Posterior vena cava (tissue), 2 donors: ENCODE data around the gene HOXA3. TPM values are rescaled to one million over a fixed set of nuclear protein-coding genes. Genes with fewer than 3 reads are reported as not detected.
A peak's percentile ranks its signal among the peaks of the same experiment; 100 is the strongest.

Source experiments
- DNase-seq: peaks from one replicate; pipeline ENCODE4 v3.0.0-alpha.2; 2020; ENCODE audit warnings: low spot score
- intact Hi-C, 2 donors: fragments of 100-400 bp; cut with DNase I; formaldehyde crosslinking; loops; one replicate each; pipeline versions ENCODE4 v1.14.1 to v1.14.2; 2022 to 2023
- total RNA-seq, 2 donors: library from RNA; stranded (reverse); fragmentation: NEBNext Ultra II Directional; extraction: Animal tissue kit (Norgen Biotek cat#: 25700); gene quantifications; one replicate each; pipeline ENCODE4 v1.2.1, GENCODE V29; 2021
- donor health status: DM: yes; HTN: yes; CAD: no.
- donor health status: DM: yes; HTN: yes; CAD: no.

The HOXA3 gene
- total RNA-seq, 2 donors from 2014 or later: 7.2 to 9.3 TPM

DNA sequence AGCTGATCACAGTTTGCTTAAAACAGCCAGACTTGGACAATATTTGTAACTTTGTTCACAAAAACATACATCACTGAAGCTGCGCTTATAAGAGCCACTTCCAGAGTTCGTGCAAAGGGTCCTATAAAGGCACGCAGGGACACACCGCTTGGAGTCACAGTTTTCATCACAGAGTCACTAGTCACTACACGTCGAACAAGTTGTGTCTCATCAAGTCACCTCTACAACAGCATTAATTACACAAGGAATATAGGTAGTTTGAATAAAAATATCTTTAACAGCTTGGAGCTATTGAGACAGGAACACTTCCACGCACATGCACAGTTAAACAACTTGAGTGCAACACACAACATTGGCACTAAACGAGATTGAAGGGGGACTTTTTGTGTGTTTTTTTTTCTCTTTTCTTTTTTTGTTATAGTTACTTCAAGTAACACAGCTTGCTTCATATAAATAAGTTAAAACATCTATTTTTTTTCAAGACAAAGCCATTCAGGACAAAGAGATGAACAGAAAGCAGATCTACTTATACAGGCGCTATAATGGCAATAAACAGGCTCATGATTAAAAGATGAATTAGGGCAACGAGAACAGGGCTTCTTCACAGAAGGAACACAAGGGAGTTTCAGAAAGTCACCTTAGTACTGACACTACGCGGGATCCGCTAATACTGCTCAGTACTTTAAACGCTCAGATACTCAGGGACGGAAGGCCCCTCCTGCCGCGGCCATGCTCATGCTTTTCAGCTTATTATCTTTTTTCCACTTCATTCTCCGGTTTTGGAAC is 11.1 kb downstream of the HOXA3 start:
- no peak for DNase-seq
- intact Hi-C loops: no loop called here

DNA sequence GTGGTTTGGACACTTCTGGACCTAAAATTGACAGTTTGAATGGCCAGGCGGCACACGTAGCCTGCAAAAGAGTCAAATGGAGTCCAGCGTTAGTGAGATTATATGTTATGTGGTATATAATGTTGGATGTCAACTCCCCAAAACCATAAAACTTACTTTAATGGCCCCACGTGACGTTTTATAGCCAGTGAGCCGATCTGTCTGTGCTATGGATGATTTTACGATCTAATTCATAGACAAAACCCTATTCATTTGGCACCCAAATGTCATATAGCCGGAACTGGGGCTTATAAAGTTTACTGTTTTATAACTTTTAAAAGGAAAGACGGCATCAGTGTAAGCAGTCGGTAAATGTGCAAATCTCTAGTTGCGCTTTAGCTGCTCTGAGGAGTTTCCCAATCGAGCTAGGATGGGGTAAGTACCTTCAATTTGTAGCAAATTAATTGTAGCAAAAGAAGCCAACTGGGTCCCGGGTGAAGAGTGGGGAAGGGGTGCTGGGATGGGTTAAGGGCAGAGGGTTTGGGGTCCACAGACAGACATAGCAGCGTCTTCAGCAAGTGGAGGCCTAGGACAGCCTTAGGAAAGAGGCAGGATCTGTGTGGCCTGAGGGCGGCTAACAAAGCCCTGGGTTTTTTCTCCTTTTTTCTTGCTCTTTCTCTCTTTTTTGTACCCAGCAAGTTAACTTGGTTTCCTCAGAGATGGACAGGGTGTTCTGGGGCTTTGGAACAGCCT is 12.1 kb downstream of the HOXA3 start:
- intact Hi-C loops: no loop called here
- DNase-seq: no peak

DNA sequence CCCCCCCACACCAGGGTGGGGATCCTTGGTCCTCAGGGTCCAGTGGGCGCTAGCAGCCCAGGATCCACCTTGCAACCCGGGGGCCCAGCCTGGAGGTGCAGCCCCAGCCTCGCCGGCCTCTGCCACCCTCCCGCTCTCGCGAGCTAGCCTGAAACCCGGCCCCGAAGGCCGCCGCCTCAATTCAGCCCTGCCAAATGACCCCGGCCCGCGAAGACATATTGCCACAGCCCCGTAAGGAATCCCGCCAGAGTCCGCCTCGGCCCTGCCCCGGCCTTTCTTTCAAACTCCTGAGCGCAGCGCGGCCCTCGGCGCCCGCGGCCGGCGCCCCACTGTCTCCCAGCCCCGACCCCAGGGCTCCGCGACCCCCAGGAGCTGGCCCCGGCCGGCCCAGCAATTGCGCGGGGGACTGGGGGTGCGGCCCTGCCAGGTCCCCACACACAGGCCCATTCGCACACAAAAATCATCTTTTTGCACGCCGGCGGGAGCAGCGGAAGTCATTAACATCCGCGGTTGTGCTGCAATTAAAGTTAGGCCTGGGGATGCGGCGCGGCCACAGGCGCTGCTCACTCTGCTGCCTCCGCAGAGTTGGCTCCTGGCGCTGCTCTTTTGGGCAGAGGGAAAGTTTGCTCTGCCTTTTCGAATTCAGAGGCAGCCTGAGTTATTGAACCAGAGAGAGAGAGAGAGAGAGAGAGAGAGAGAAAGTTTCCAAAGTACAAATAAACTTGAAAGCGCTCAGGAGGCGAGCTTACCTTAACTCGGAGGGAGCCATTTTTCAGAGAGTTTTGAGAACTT is 12.9 kb downstream of the HOXA3 start:
- DNase-seq: no peak
- intact Hi-C loops: no loop called here

DNA sequence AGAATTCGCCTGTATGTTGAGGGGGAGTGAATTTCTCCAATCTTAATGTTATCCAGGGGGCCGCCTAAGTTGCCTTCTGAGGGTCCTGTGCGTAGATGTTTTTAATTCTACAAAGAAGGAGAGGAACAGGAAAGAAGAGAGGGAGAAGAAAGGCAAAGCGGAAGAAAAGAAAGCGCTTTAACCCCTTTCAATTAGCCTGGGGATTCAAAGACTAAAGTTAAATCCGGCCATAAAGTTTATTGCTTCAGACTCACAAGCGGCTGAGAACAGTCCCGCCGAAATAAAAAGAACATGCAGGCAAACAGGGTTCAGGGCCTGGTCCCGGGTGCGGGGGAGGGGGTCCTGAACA is 13.4 kb downstream of the HOXA3 start:
- no peak for DNase-seq

DNA sequence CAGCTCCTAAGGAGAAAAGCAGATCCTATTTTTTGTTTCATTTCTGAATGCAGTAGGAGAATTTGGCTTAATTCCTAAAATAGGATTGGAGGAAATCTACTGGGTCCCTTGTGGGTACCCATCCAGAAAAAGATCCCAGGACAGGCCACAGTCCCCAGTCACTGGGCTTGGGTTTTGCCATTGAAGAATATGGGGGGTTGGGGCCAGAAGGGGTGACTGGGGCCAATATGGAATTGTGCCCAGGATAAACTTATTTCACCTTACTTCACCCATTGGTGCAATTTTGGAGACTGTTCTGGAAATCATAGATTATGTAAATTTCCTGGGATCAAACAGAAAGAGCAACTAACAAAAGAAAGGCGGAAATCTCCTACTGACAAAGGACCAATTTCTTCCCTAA is 13.9 kb downstream of the HOXA3 start:
- intact Hi-C loops: no loop called here
- no peak for DNase-seq

More for the DNA sequence above, 13.4 kb downstream of the HOXA3 start:
- intact Hi-C loops: no loop called here

DNA sequence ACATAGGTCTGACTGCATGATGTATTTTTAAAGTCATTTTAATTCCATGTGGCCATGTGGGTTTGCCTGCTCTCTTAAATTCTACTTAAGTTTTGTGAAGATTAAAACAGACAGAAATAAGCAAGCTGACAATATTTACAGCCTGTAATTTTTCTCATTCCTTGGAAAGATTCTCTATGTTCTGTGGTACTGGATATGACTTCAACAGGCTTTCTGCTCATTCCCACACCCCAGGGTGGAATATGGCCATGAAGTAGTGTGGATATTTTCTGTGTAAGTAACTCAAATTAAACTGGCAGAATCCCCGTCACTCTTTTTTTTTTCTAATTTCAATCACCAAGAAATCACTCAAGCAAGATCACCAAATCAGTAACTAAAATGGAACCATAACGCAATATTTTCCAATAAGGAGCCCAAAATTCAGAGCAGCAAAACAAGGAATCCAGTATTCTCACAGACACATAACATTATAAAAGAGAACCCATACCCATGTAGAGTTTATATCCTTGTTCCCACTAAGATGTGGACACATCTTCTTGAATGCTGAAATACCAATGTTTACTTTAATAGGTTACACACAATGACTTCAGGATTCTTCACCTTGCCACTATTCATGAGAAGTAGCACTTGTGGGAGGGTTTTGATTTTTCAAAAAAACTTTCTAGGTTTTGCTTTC is 14.6 kb downstream of the HOXA3 start:
- intact Hi-C loops: no loop called here
- no peak for DNase-seq

DNA sequence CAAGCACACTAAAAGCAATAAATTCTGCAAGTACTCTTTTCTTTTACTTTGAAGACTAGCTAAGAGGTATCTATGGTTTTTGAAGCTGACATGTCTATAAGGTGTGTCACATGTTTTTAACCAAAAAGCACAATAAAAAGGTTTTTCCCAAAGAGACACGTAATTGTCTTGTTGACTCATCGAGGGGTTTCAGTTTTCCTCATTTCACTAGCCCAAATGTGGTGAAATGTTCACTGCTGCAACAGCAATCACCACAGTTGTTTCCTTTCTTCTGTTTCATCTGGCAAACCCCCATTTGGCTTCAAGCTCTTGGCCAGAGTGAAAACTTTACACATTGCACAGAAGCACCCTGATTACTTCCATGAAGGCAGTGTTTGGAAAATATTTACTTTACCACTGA is 18.0 kb downstream of the HOXA3 start:
- intact Hi-C loops: no loop called here
- DNase-seq: no peak

DNA sequence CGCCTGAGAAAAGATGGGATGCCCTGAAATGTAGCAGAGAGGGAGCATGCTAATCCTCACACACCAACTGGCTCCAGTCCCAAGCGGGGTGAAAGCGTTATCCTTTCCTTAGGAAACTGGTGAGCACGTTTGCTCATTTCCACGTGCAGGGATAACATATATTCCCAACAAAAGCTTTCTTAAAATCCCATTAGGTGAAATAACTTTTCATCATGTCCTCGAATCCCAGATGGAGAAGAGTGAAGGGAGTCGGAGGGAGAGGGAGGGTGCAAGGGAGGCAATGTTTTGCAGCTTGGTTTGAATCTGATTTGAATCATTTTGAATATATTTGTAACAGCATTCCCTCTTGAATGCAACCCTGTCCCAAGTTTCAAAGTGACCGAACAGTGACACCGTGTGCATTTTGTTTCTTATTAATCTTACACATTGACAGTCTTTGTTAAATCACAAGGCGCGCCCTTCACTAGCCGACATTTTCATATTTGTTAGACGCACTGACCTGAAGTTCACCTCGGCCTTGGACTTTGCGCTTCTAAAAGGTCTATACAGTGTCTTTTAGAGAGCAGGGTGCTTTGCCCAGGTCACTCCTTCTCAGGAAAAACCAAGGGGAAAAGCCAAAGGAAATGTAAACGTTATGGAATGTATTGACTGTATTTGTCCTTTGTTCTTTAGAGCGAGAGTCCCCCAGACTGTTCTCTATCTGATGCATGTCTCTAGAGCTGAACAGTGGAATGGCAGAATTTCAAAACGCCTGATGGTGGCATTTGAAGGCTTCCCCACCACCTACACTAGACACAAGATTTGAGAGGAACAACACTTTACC is 18.8 kb downstream of the HOXA3 start:
- intact Hi-C loops: no loop called here
- no peak for DNase-seq

DNA sequence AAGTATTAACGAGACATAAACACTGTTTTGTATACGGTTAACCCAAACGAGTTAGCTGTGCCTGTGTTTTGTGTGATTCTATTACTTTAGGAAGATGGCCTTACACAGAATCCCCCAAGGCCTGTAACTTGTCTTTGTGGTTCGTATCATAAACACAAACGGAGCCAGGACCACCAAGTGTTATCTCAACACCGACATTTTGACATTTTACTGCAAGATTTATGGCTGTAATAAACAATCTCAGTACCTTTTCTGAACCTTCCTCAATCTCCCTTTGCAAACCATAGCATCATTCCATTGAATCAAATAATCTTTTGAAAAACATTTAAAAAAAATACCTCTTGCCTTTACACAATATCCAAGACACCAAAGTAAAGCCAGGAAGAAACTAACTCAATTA is 19.4 kb downstream of the HOXA3 start:
- intact Hi-C loops: no loop called here
- DNase-seq: no peak

DNA sequence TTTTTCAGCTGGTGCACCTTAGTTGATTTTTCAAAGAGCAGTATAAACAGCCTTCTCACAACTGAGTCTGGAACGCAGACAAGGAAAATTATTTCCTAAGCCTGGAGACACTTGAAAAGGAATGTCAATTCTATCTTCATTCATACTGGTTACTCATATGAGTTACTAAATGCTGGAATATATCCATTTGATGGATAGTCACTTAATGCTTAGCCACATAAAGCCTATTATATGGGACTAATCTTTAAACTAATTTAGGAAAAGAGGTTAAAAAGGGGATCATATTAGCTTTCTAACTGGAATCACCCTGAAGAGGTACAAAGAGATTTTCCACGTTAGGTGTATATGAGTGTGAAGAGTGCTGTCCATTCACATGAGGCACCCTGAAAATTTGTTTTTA is 20.2 kb downstream of the HOXA3 start:
- DNase-seq: no peak
- intact Hi-C loops: no loop called here

DNA sequence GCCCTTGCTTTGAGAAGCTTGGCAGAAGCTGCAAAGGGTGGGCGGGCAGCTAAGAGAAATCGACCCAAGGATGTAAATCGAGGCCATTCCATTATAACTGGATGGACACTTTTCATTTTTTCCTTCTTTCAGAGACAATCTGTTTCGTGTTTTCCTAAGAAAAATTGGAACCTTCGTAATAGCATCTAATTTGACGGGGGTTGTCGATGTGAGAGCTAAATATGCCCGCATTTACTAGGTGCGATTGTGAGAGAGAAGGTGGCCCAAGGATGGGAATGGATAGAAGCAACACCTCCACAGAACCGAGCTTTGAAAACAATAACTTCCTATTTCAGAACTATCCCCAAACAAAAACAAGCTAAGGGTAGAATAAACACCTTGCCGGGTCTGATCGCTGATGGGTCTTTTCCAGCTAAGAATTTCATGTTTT is 21.0 kb downstream of the HOXA3 start:
- no peak for DNase-seq
- intact Hi-C loops: no loop called here

DNA sequence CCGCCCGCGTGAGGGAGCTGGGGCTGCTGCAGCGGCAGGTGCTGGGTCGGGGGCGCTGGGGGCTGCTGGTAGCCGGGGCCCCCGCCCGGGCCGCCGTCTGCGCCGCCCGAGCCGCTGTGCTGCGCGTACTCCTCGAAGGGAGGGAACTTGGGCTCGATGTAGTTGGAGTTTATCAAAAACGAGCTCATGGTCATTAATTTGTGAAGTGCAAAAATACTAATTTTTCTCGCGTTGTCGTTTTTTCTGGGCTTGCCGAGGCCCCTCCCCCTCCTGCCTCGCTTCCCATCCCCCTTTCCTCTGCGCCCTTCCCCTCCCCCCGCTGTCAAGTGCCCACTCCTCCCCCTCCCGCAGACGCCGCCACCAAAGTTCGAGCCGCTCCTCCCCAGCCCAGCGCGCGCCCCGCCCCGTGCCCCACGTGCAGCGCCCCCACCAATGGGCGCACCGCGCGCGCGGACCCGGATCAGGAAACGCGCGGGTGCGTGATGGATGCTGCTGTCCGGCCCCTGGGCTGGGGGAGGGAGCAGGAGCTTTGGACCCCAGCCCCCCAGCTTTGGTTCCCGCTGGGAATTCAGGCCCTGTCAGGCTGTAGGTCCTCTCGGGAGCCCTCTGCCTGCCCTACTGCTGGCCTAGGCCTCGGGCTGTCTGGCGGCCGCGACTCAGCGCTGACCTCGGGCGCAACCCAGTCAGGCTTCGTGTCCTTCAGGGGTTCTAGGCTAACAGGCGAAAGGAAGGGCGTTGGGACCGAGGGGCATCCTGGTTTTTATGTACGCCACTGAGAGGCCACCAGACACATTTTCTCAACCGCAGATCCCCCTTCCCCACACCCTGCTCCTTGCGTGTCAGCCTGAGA is 21.6 kb downstream of the HOXA3 start, which contains the start of gene HOXA4:
HOXA4 (minus strand) TSS at position 218 of the 850 bp plus-strand sequence; CDS start at position 194, 24 bp downstream.
- intact Hi-C loops: no loop called here
- DNase-seq: peak; percentile 97

DNA sequence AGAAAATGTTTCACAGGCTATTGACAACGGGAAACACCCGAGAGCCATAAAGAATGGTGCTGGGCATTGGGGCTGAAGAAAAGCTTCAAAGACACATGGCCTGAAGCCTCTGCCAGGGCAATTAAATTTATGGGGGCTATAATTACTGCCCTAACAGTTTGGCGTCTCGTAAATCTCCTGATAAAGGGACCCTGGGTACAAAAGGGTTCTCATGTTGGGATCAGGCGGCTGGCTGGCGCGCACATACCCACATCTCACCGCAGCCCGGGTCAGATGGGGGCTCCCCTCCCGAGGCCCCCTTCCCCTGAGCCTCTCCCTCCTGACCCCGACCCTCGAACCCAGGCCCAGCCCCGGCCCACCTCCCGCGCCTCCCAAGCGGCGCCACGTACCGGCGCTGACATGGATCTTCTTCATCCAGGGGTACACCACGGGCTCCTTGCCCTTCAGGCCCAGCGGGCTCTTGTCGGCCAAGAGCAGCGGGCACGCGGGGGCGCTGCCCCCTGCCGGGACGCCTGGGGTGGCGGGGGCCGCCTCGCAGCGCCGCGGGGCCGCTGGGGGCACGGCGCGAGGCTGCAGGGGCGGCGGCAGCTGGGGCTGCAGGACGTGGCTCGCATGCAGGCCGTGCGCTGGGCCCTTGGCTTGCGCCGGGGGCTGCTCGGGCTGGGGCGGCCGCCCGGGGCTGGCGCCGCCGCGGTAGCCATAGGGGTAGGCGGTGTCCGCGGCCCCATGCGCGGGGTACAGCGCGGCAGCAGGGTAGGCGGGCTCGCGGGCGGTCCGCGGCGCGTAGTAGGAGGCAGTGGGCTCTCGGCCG is 22.4 kb downstream of the HOXA3 start:
- DNase-seq: no peak
- intact Hi-C loops: loop anchor here in 1 of 2 donors (10.0 kb wide), 1 partner anchor 95 kb away; no protein-coding TSS in a partner anchor

DNA sequence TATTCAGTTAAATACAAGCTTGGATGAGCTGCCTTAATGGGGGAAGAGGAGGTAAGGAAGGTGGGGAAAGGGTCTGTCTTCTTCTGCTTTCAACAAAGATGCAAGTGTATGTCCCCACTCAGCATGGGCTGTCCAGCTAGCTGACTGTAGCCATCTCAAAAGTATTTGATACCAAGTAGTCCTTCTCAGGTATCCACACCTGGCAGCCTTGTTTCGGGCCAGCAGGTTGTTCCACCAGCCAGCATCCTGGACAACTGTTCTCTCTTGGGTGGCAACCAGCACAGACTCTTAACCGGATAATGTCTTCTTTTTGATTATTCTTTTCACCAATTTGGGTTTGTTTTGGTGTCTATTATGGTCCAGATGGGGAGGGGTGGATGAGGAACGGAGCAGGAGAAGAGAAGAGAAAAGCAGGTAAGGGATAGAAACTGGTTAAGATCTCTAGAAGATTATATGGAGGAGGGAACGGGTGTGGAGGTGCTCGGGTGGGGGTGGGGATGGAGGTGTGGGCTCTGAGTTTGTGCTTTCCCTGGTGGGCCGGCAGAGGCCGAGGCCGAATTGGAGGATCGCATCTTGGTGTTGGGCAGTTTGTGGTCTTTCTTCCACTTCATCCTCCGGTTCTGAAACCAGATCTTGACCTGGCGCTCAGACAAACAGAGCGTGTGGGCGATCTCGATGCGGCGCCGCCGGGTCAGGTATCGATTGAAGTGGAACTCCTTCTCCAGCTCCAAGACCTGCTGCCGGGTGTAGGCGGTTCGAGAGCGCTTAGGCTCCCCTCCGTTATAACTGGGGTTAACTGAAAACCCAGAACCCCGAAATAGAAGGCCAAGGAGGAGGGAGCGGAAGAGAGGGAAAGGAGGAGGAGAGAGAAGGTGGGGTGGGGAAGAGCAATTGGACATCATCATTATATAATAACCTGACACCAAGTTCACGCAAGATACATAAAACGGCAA is 23.3 kb downstream of the HOXA3 start:
- DNase-seq: no peak
- intact Hi-C loops: loop anchor here in 1 of 2 donors (10.0 kb wide), 1 partner anchor 94 kb away; no protein-coding TSS in a partner anchor

DNA sequence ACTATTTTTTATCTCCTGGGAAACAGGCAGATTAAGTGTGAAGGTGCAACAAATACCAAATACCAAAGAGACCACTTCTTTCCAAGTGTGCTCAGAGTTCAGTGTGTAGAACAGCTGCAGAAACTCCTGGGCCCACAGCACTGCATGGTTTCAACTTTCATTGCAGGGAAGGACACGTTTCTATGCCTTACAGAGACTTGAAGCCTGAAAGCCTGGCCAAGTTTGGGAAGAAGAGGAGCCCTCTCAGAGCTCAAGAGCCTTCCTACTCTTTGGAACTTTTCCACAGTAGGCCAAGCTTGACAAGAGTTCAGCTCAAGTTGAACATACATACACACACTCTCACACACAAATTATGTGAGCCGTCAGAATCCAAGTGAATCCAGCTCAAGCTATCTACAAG is 24.3 kb downstream of the HOXA3 start:
- no peak for DNase-seq
- intact Hi-C loops: loop anchor here in 1 of 2 donors (10.0 kb wide), 1 partner anchor 93 kb away; no protein-coding TSS in a partner anchor
